Measurements from ENCODE around the gene HLF. TPM values are rescaled to one million over a fixed set of nuclear protein-coding genes. Genes with fewer than 3 reads are reported as not detected.
"Not testable (repeated sequence)": the region's sequence is repeated elsewhere in the genome, so short reads cannot be mapped to it uniquely, and the experiment has no call there.

Gene HLF
- total RNA-seq, 1 donor from 2014 or later, result 0.26 TPM

GRCh38 chr17:55324296-55324978 lies 59.7 kb downstream of the HLF start:
- TF ChIP-seq, protein P1, sequence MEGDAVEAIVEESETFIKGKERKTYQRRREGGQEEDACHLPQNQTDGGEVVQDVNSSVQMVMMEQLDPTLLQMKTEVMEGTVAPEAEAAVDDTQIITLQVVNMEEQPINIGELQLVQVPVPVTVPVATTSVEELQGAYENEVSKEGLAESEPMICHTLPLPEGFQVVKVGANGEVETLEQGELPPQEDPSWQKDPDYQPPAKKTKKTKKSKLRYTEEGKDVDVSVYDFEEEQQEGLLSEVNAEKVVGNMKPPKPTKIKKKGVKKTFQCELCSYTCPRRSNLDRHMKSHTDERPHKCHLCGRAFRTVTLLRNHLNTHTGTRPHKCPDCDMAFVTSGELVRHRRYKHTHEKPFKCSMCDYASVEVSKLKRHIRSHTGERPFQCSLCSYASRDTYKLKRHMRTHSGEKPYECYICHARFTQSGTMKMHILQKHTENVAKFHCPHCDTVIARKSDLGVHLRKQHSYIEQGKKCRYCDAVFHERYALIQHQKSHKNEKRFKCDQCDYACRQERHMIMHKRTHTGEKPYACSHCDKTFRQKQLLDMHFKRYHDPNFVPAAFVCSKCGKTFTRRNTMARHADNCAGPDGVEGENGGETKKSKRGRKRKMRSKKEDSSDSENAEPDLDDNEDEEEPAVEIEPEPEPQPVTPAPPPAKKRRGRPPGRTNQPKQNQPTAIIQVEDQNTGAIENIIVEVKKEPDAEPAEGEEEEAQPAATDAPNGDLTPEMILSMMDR (IDR thresholded peaks at IDR 0.05; ENCODE audit: insufficient read depth, low read length, severe bottlenecking), result no peak
- H3K4me3 ChIP-seq (ENCODE audit: low read depth, low read length), result no peak overlapping the region
- no peak for DNase-seq (ENCODE audit: low read depth)
- FAIRE-seq, result no peak
- no peaks in the 10 kb centered on the region for H3K27me3 ChIP-seq (ENCODE audit: control insufficient read depth, insufficient read depth, low read length)
- H3K36me3 ChIP-seq (ENCODE audit: control insufficient read depth, insufficient read depth, low read length), result no peaks in the 10 kb centered on the region

DNA sequence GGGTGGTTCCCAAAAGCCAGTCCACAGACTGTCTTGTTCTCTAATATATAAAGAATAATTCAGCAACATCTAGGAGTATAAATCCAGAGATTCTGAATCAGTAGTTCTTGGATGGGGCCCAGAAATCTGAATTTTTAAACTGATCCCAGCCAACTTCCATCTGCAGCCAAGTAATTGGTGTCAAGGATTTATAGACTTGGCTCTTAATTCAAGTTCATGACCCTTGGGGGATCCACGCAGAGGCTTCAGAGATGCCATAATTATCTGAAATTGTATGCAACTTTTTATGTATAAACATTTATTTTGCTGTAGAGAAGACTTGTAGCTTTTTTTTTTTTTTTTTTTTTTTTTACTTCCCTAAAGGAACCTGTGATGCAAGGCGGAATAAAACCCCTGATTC lies 60.6 kb downstream of the HLF start:
- H3K4me3 ChIP-seq (ENCODE audit: low read depth, low read length), result no peak overlapping the region
- DNase-seq (ENCODE audit: low read depth) (no peak), FAIRE-seq (no peak)
- no peaks in the 10 kb centered on the region for H3K27me3 ChIP-seq (ENCODE audit: control insufficient read depth, insufficient read depth, low read length)
- no peaks in the 10 kb centered on the region for H3K36me3 ChIP-seq (ENCODE audit: control insufficient read depth, insufficient read depth, low read length)
- TF ChIP-seq, protein P1 (IDR thresholded peaks at IDR 0.05; ENCODE audit: insufficient read depth, low read length, severe bottlenecking), result no peak

DNA sequence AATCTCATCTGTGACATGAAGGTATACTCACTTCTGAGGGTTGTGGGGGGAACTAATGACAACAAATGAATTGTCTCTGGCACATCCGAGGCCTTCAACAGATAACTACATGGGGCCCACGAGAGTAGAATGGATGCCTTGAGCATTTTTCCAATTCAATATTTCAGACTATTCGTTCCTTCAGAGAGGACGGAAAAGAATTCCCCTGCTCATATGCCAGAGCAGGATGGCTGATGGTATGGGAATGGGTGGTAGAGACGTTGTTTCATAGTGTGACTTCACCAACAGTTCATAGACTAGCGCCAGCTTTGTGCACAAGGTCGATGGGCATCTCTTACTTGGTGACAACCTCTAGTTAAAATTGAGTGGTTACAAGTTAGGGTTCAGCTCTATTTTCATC lies 61.3 kb downstream of the HLF start:
- FAIRE-seq (no peak), DNase-seq (ENCODE audit: low read depth) (no peak)
- TF ChIP-seq, protein P1 (IDR thresholded peaks at IDR 0.05; ENCODE audit: insufficient read depth, low read length, severe bottlenecking), result no peak
- Histone ChIP-seq H3K27me3 (ENCODE audit: control insufficient read depth, insufficient read depth, low read length) (no peaks in the 10 kb centered on the region), H3K36me3 (ENCODE audit: control insufficient read depth, insufficient read depth, low read length) (no peaks in the 10 kb centered on the region), H3K4me3 (ENCODE audit: low read depth, low read length) (no peak overlapping the region)

- FAIRE-seq (no peak), DNase-seq (ENCODE audit: low read depth) (peak; percentile 32)
- Histone ChIP-seq H3K27me3 (ENCODE audit: control insufficient read depth, insufficient read depth, low read length) (no peaks in the 10 kb centered on the region), H3K36me3 (ENCODE audit: control insufficient read depth, insufficient read depth, low read length) (no peaks in the 10 kb centered on the region), H3K4me3 (ENCODE audit: low read depth, low read length) (no peak overlapping the region)
- TF ChIP-seq, protein P1 (IDR thresholded peaks at IDR 0.05; ENCODE audit: insufficient read depth, low read length, severe bottlenecking), result no peak
Observed at GRCh38 chr17:55327225-55328088, 62.7 kb downstream of the HLF start.

GRCh38 chr17:55328514-55328913 lies 63.8 kb downstream of the HLF start:
- not testable (repeated sequence) for DNase-seq (ENCODE audit: low read depth); FAIRE-seq; H3K27me3 ChIP-seq (ENCODE audit: control insufficient read depth, insufficient read depth, low read length)

DNA sequence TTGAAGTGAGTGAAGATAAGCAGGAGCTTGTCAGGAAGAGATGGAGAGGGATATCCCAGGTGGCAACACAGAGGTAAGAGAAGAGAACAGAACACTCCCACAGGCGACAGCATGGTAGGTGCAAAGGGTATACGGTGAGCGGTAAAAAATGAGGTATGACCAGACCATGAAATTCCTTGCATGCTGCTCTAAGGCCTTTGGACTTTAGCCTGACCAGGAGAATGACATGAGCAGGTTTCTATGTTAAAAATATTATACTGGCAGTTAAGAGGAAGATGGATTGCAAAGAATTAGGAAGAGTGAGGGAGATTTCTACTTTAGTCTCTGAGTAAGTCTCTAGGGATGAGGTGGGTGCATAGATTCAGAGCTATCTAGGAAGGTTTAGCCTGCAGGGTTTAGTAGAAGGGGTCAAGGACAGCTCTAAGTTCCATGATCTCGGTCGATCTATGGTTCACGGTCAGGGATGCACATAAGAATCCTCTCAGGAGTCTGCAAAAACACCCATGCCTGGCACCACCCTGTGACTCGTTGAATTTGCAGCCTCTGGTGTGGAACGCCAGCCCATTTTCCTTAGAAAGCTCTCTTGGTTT lies 65.7 kb downstream of the HLF start:
- DNase-seq (ENCODE audit: low read depth) (no peak), FAIRE-seq (no peak)

More at GRCh38 chr17:55328514-55328913, 63.8 kb downstream of the HLF start:
- H3K36me3 ChIP-seq (ENCODE audit: control insufficient read depth, insufficient read depth, low read length); H3K4me3 ChIP-seq (ENCODE audit: low read depth, low read length): not testable (repeated sequence)

More for the DNA sequence above, 65.7 kb downstream of the HLF start:
- TF ChIP-seq, protein P1 (IDR thresholded peaks at IDR 0.05; ENCODE audit: insufficient read depth, low read length, severe bottlenecking), result no peak
- Histone ChIP-seq H3K27me3 (ENCODE audit: control insufficient read depth, insufficient read depth, low read length) (no peaks in the 10 kb centered on the region), H3K36me3 (ENCODE audit: control insufficient read depth, insufficient read depth, low read length) (no peaks in the 10 kb centered on the region), H3K4me3 (ENCODE audit: low read depth, low read length) (no peak overlapping the region)
